GM18507 (cell line): ENCODE measurements around the gene GGNBP2.
A peak's percentile ranks its signal among the peaks of the same experiment; 100 is the strongest.

Experiments
- DNase-seq: peaks from one replicate; pipeline ENCODE4 v3.0.0; 2011; ENCODE audit warnings: low read depth; ENCODE audit not compliant: insufficient read length; ENCODE audit errors: extremely low spot score
- FAIRE-seq: peaks from 2 replicates; lab custom pipeline; 2011; peaks lifted over from hg19 to GRCh38; lab: Jason Lieb, UNC

Gene GGNBP2

GRCh38 chr17:36616061-36617029 is 71.6 kb downstream of the GGNBP2 start:
- DNase-seq: no peak
- FAIRE-seq: no peak

GRCh38 chr17:36617773-36618172 is 73.1 kb downstream of the GGNBP2 start:
- DNase-seq: no peak
- no peak for FAIRE-seq

DNA sequence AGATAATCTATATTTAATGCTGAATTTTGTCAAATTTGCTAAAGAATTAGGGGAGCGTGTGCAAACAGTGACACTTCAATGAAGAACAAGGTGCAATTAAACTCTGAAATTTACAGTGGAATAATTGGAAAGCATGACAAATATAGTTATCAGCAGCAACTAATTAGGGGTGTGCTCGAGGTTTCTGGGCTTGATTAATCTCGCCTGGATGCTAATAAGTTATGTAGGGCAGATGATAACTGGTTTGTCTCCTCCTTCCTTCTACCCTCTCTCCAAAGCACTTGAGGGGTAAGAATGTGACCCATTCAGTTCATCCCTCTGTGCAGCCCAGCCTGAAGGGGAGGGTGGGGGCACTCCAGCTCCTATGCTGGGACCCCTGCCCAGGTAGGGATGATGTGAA is 78.6 kb downstream of the GGNBP2 start:
- FAIRE-seq (no peak), DNase-seq (no peak)

- FAIRE-seq (no peak), DNase-seq (no peak)
Measured at GRCh38 chr17:36625188-36625587, 80.5 kb downstream of the GGNBP2 start.

DNA sequence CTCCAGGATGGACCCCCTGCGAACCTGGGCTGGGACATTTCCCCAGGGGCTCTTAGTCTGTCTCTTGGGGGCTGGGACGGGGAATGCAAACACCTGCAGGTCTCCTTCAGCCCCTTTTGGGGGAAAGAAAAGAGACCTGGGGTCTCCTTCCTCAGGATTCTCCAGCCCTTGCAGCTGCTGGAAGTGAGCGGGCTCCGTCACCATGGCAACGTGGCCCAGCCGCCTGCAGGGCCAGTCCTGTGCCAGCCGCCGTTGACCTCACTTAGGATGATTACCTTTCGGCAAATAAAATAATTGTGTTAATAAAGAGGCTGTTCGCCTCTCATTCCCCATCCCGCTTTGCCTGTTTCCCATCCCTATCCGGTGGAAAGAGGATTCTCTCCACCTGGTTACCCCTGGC is 82.4 kb downstream of the GGNBP2 start:
- no peak for DNase-seq
- no peak for FAIRE-seq

DNA sequence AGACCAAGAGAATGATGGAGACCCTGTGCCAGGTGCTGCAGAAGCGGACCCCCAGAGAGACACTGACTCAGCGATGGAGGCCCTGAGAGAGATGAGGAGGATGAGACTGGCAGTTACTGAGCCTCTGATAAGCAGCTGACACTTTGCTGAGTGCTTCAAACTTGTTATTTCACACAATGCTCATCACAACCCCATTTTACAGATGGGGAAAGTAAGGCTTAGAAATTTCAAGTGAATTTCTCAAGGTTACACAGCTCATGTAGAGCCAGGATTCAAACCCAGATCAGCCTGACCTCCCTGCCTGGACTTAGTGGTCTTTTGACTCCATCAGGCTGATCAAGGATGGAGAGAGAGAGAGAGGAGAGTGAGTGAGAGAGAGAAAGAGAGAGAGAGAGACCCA is 83.9 kb downstream of the GGNBP2 start:
- FAIRE-seq: no peak
- DNase-seq: no peak

- no peak for FAIRE-seq
- peak; percentile 69 for DNase-seq
Measured at GRCh38 chr17:36629252-36629847, 84.6 kb downstream of the GGNBP2 start.

DNA sequence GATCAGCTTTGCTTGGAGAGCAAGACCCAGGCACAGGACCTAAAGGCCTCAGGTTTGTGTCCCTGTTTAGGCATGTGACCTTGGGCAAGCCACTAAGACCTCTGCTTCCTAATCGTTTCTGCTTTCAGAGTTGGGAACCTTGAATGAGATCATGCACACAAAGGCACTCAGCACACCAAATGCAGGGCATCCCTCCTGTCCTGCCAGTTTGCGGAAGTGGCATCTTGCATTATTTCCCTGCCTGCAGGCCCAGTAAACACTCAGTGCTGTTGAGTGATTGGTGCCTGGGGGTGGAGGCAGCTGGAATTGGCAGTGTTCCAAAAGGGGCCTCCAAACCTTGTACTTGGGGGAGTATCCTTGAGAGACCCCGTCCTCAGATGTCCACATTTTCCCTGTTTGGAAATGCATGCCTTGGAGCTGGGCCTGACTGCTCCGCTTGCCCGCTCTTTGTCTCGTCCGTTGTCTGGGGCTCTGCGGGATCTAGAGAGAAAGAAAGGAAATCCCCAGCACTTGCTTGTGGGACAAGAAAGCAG is 85.3 kb downstream of the GGNBP2 start:
- FAIRE-seq (no peak), DNase-seq (no peak)

- DNase-seq: no peak
- FAIRE-seq: no peak
Measured at GRCh38 chr17:36631022-36631421, 86.3 kb downstream of the GGNBP2 start.

DNA sequence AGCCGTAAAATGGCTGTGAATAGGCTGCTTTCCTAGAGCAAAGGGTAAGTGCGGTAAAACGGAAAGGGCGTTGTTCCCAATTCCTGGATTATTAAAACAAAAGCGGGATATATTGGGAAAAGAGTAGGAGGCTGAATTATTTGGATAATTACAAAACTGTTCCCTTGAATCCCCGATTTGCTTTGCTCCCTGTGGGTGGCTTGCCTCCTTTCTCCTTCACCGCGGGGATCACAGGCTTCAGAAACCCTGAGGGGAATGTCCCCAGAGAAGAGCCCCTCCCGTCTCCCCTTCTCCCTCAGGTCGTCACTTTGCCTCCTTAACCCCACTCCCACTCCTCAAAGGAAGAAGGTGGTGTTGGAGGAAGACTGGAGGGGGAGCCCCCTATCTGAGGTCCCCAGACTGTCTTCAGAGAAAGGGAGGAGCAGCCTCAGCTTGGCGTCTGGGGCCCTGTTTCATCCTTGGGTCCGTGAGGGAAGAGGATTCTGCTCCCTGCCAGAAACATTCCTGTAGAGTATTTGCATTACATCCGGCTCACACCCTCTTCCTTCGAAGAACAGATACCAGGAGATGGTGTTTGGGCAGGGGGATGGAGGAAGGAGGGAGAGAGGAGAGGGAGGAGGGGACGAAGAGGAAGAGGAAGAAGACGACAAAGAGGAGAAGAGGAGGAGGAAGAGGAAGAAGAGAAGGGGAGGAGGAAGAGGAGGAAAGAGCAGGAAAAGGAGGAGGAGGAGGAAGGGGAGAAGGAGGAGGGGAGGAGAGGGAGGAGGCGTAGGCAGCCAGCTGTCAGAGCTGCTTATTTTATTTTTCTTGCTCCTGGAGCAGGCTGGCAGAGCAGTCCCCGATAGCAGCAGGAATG is 88.4 kb downstream of the GGNBP2 start:
- DNase-seq: no peak
- no peak for FAIRE-seq
